HepG2 (cell line): ENCODE results near the gene MOK. TPM values are rescaled to one million over a fixed set of nuclear protein-coding genes. Genes with fewer than 3 reads are reported as not detected.

Experiments used
- ARNT2 ChIP-seq: sonication (generic); formaldehyde crosslinking; IDR thresholded peaks from 2 replicates; pipeline ENCODE4 v1.8.0; 2022; ENCODE audit warnings: mild to moderate bottlenecking, low read depth, missing genetic modification reagents, moderate library complexity
- GABPB1 ChIP-seq: IDR thresholded peaks from 2 replicates; pipeline ENCODE4 v1.6.1; 2016; ENCODE audit warnings: mild to moderate bottlenecking, missing genetic modification reagents, moderate library complexity, missing compliant biosample characterization
- GLI4 ChIP-seq: sonication (generic); formaldehyde crosslinking; IDR thresholded peaks from 2 replicates; pipeline ENCODE4 v1.5.1; 2020; ENCODE audit warnings: missing genetic modification reagents, mild to moderate bottlenecking, moderate library complexity, borderline replicate concordance
- HIVEP1 ChIP-seq: sonication (generic); formaldehyde crosslinking; IDR thresholded peaks from 2 replicates; pipeline ENCODE4 v1.4.0; 2020; ENCODE audit warnings: mild to moderate bottlenecking, missing genetic modification reagents
- ISL2 ChIP-seq: sonication (generic); formaldehyde crosslinking; IDR thresholded peaks from 2 replicates; pipeline ENCODE4 v1.5.0; 2020; ENCODE audit warnings: missing genetic modification reagents
- LCORL ChIP-seq, 2 experiments: fragments of 450-650 bp in 1 of 2; sonication (generic) in 1 of 2; formaldehyde crosslinking in 1 of 2; IDR thresholded peaks; 2 replicates each; pipeline versions ENCODE4 v1.5.0 to v1.6.1; 2017 to 2020; ENCODE audit warnings: antibody characterized with exemption in 1 of 2, missing genetic modification reagents in 1 of 2
- MAF1 ChIP-seq: sonication (generic); formaldehyde crosslinking; IDR thresholded peaks from 2 replicates; pipeline ENCODE4 v1.5.0; 2020; ENCODE audit warnings: missing genetic modification reagents, borderline replicate concordance
- NAIF1 ChIP-seq: sonication (generic); formaldehyde crosslinking; IDR thresholded peaks from 2 replicates; pipeline ENCODE4 v1.5.0; 2020; ENCODE audit warnings: mild to moderate bottlenecking, missing genetic modification reagents, borderline replicate concordance
- PATZ1 ChIP-seq: sonication (generic); formaldehyde crosslinking; IDR thresholded peaks from 2 replicates; pipeline ENCODE4 v1.4.0; 2020; ENCODE audit warnings: missing genetic modification reagents
- PHB2 ChIP-seq: fragments of 450-650 bp; IDR thresholded peaks from 2 replicates; pipeline ENCODE4 v1.6.1; 2018; ENCODE audit not compliant: partially characterized antibody
- RBM22 ChIP-seq: fragments of 200-400 bp; formaldehyde crosslinking; optimal IDR thresholded peaks from 2 replicates; pipeline ENCODE3; 2017; ENCODE audit warnings: mild to moderate bottlenecking, low read length, moderate library complexity
- RFXAP ChIP-seq: sonication (generic); formaldehyde crosslinking; IDR thresholded peaks from 2 replicates; pipeline ENCODE4 v1.4.0; 2020; ENCODE audit warnings: missing genetic modification reagents, borderline replicate concordance
- ZBTB25 ChIP-seq: IDR thresholded peaks from 2 replicates; pipeline ENCODE4 v1.6.1; 2018; ENCODE audit warnings: missing genetic modification reagents
- ZNF460 ChIP-seq: sonication (generic); formaldehyde crosslinking; IDR thresholded peaks from 2 replicates; pipeline ENCODE4 v1.5.1; 2020; ENCODE audit warnings: missing genetic modification reagents, mild to moderate bottlenecking, borderline replicate concordance
- ZNF564 ChIP-seq: sonication (generic); formaldehyde crosslinking; IDR thresholded peaks from 2 replicates; pipeline ENCODE4 v1.8.1; 2023; ENCODE audit warnings: mild to moderate bottlenecking, missing genetic modification reagents
- ZNF607 ChIP-seq: sonication (generic); formaldehyde crosslinking; IDR thresholded peaks from 2 replicates; pipeline ENCODE4 v1.5.1; 2020; ENCODE audit warnings: missing genetic modification reagents, mild to moderate bottlenecking, borderline replicate concordance
- ZNF761 ChIP-seq: sonication (generic); formaldehyde crosslinking; conservative IDR thresholded peaks from 2 replicates; pipeline ENCODE4 v1.4.0; 2020; ENCODE audit warnings: mild to moderate bottlenecking, missing genetic modification reagents
- polyA plus RNA-seq, 8 experiments: library from polyadenylated mRNA; depleted of rRNA in 3 of 8; stranded (reverse) in 7 of 8; unstranded in 1 of 8; fragments of >200 nt; fragmentation: Illumina TruSeq in 4 of 8; extraction: Trizol in 4 of 8; gene quantifications; 2 replicates each; pipeline versions ENCODE4 v1.2.1 to v1.2.3, GENCODE V29; 2011 to 2016; ENCODE audit warnings: low read depth in 4 of 8, missing spikeins in 1 of 8, mixed read lengths in 1 of 8; ENCODE audit not compliant: insufficient read depth in 1 of 8
- total RNA-seq, 5 experiments: library from RNA; depleted of rRNA; stranded (reverse); fragments of >200 nt; fragmentation: Illumina TruSeq; extraction: Trizol; gene quantifications; 2 replicates each; pipeline ENCODE4 v1.2.3, GENCODE V29; 2016; ENCODE audit warnings: low read depth in 1 of 5
- TF ChIP-seq, protein P1 (sequence below): sonication (generic); formaldehyde crosslinking; conservative IDR thresholded peaks from 2 replicates; pipeline ENCODE4 v1.8.0; 2022; ENCODE audit warnings: low read depth, missing genetic modification reagents
- TF ChIP-seq, protein P2 (sequence below): sonication (generic); formaldehyde crosslinking; IDR thresholded peaks from 2 replicates; pipeline ENCODE4 v1.4.0; 2020; ENCODE audit warnings: missing genetic modification reagents

The MOK gene
- total and polyA plus RNA-seq, 2 of the 13 experiments (the other 11 are each of a cell fraction or from before 2014, with no cell fraction given) = 15.3 to 16.9 TPM

DNA sequence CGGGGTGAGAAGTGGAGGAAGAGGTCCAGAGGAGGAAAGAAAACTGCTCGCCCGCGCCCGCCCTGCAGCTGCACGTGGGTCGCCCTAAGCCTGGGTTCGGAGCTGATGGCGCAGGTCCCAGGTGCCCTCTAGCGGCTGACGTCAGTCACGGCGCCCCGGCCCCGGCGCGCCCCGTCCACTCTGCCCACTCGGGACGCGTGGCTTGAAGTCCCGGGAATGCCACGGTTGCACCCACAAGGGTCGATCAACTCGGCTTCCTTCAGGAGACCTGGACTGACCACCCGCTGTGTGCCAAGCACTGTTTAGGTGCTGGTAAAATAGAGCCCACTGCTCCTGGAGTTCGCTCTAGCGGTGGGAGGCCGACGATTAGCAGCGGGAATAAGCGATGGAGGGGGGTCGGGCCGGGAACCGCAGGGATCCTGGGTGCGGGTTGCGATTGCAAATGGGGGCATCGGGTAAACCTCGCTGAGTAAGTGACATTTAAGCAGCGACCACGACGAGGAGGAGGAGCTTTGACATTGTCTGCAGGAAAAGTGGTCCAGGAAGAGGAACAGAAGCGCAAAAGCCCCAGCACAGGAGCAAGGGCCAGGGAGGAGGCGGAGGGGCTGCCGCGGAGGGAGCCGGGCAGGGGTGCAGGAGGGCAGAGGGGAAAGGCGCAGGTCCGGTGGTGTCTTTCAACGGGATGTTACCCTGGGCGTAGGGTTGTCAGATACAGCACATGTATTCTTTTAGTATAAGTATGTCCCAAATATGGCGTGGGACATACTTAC is 9.5 kb upstream of the MOK start (continued):
- TF ChIP-seq ZNF761 (CRISPR knock-in tag) (peak; percentile 5; the same call in 1 of the 2 replicates), HIVEP1 (CRISPR knock-in tag) (peak; percentile 75; the same call in 1 of the 2 replicates), RBM22 (no peak), PHB2 (no peak), ARNT2 (CRISPR knock-in tag) (peak; percentile 57), ZNF564 (CRISPR knock-in tag) (no peak), GLI4 (no peak; the same call in 1 of the 2 replicates), GABPB1 (CRISPR knock-in tag) (peak; percentile 72; the same call in 1 of the 2 replicates), LCORL (IDR thresholded peaks at IDR 0.05) (no peak), LCORL (CRISPR knock-in tag; IDR thresholded peaks at IDR 0.05) (0 out of 2 replicates have a peak, but pooled peaks have one; percentile 65), ZBTB25 (CRISPR knock-in tag) (no peak), PATZ1 (CRISPR knock-in tag) (peak; percentile 23; the same call in 1 of the 2 replicates), ISL2 (no peak), NAIF1 (CRISPR knock-in tag) (no peak), ZNF607 (CRISPR knock-in tag) (no peak), RFXAP (CRISPR knock-in tag) (peak; percentile 57; the same call in 1 of the 2 replicates), ZNF460 (CRISPR knock-in tag) (peak; percentile 17; the same call in 1 of the 2 replicates), MAF1 (CRISPR knock-in tag) (no peak)
- TF ChIP-seq, protein P1, sequence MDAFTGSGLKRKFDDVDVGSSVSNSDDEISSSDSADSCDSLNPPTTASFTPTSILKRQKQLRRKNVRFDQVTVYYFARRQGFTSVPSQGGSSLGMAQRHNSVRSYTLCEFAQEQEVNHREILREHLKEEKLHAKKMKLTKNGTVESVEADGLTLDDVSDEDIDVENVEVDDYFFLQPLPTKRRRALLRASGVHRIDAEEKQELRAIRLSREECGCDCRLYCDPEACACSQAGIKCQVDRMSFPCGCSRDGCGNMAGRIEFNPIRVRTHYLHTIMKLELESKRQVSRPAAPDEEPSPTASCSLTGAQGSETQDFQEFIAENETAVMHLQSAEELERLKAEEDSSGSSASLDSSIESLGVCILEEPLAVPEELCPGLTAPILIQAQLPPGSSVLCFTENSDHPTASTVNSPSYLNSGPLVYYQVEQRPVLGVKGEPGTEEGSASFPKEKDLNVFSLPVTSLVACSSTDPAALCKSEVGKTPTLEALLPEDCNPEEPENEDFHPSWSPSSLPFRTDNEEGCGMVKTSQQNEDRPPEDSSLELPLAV (CRISPR knock-in tag) = no peak
- TF ChIP-seq, protein P2, sequence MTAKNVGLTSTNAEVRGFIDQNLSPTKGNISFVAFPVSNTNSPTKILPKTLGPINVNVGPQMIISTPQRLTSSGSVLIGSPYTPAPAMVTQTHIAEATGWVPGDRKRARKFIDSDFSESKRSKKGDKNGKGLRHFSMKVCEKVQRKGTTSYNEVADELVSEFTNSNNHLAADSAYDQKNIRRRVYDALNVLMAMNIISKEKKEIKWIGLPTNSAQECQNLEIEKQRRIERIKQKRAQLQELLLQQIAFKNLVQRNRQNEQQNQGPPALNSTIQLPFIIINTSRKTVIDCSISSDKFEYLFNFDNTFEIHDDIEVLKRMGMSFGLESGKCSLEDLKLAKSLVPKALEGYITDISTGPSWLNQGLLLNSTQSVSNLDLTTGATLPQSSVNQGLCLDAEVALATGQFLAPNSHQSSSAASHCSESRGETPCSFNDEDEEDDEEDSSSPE = peak; percentile 87
